GM23338 (cell line): ENCODE data around the gene SLC52A1. TPM values are rescaled to one million over a fixed set of nuclear protein-coding genes. Genes with fewer than 3 reads are reported as not detected.
A peak's percentile ranks its signal among the peaks of the same experiment; 100 is the strongest.

ENCODE experiments used
- ATAC-seq: fragments of 200-7000 bp; cut with Tn5 transposase; 3 replicates; pipeline ENCODE4 v1.9.1; 2020
- DNase-seq: peaks from one replicate; pipeline ENCODE4 v3.0.0-alpha.2; 2015; ENCODE audit warnings: low spot score
- H2AFZ ChIP-seq: fragments of 200-600 bp; sonication (generic); 2 replicates; pipeline ENCODE4 v1.8.0; 2016; ENCODE audit warnings: antibody characterized with exemption, mild to moderate bottlenecking, moderate library complexity
- H3F3A ChIP-seq: fragments of 200-600 bp; sonication (generic); replicated peaks from 2 replicates; pipeline ENCODE4 v1.8.0; 2017; ENCODE audit warnings: antibody characterized with exemption, mixed run types, low read depth
- H3K27ac ChIP-seq: fragments of 200-600 bp; sonication (generic); 2 replicates; pipeline ENCODE4 v1.6.1; 2016; ENCODE audit warnings: low read depth
- H3K27me3 ChIP-seq: fragments of 200-600 bp; sonication (generic); 2 replicates; pipeline ENCODE4 v1.8.0; 2016; ENCODE audit warnings: mild to moderate bottlenecking, mixed run types, moderate library complexity; ENCODE audit not compliant: insufficient read depth
- H3K36me3 ChIP-seq: fragments of 200-600 bp; sonication (generic); 2 replicates; pipeline ENCODE4 v1.8.0; 2016; ENCODE audit warnings: mild to moderate bottlenecking; ENCODE audit not compliant: insufficient read depth
- H3K4me1 ChIP-seq: fragments of 200-600 bp; sonication (generic); 2 replicates; pipeline ENCODE4 v1.8.0; 2016; ENCODE audit warnings: mild to moderate bottlenecking, moderate library complexity; ENCODE audit not compliant: insufficient read depth
- H3K4me2 ChIP-seq: fragments of 200-600 bp; sonication (generic); 2 replicates; pipeline ENCODE4 v1.7.1; 2017; ENCODE audit warnings: mixed run types
- H3K4me3 ChIP-seq: fragments of 200-600 bp; sonication (generic); 2 replicates; pipeline ENCODE4 v1.6.1; 2016; ENCODE audit warnings: mixed run types
- H3K79me2 ChIP-seq: fragments of 200-600 bp; sonication (generic); replicated peaks from 2 replicates; pipeline ENCODE4 v1.8.0; 2017; ENCODE audit warnings: mild to moderate bottlenecking; ENCODE audit not compliant: insufficient read depth
- H3K9me2 ChIP-seq: fragments of 200-600 bp; sonication (generic); 2 replicates; pipeline ENCODE4 v1.8.0; 2017; ENCODE audit not compliant: insufficient read depth
- H4K20me1 ChIP-seq: fragments of 200-600 bp; sonication (generic); replicated peaks from 2 replicates; pipeline ENCODE4 v1.8.0; 2017; ENCODE audit warnings: mild to moderate bottlenecking; ENCODE audit not compliant: insufficient read depth
- H3K27ac Mint-ChIP-seq: 2 replicates; pipeline ENCODE4 v1.8.0; 2020; ENCODE audit warnings: inconsistent platforms, mild to moderate bottlenecking, moderate library complexity, mixed read lengths
- H3K27me3 Mint-ChIP-seq: 3 replicates; pipeline ENCODE4 v1.8.0; 2022; ENCODE audit warnings: low read depth, mild to moderate bottlenecking, moderate library complexity, mixed read lengths, inconsistent platforms; ENCODE audit not compliant: insufficient read depth, poor library complexity
- H3K36me3 Mint-ChIP-seq: 3 replicates; pipeline ENCODE4 v1.8.0; 2021; ENCODE audit warnings: low read depth, mild to moderate bottlenecking, inconsistent platforms, moderate library complexity, mixed read lengths
- H3K4me1 Mint-ChIP-seq: 3 replicates; pipeline ENCODE4 v1.8.0; 2020; ENCODE audit warnings: mild to moderate bottlenecking, inconsistent platforms, mixed read lengths
- H3K4me3 Mint-ChIP-seq: 3 replicates; pipeline ENCODE4 v1.8.0; 2021; ENCODE audit warnings: moderate library complexity, mild to moderate bottlenecking, inconsistent platforms, mixed read lengths
- H3K9me3 Mint-ChIP-seq: 3 replicates; pipeline ENCODE4 v1.8.0; 2020; ENCODE audit warnings: moderate library complexity, mild to moderate bottlenecking, inconsistent platforms, mixed read lengths
- CREB1 ChIP-seq: fragments of 250-450 bp; sonication (Bioruptor Pico); IDR thresholded peaks from 2 replicates; pipeline ENCODE4 v1.5.0; 2020; ENCODE audit warnings: low read depth, mild to moderate bottlenecking, moderate library complexity
- EZH2 ChIP-seq: fragments of 200-600 bp; sonication (generic); IDR thresholded peaks from one replicate; pipeline ENCODE4 v1.8.0; 2017; ENCODE audit warnings: antibody characterized with exemption, mild to moderate bottlenecking, low read depth; ENCODE audit not compliant: unreplicated experiment
- JUNB ChIP-seq: IDR thresholded peaks from one replicate; pipeline ENCODE4 v1.6.1; 2016; ENCODE audit warnings: antibody characterized with exemption; ENCODE audit not compliant: unreplicated experiment
- POLR2AphosphoS5 ChIP-seq: IDR thresholded peaks from 2 replicates; pipeline ENCODE4 v1.6.1; 2016; ENCODE audit warnings: antibody characterized with exemption, low read depth
- STAT1 ChIP-seq: IDR thresholded peaks from one replicate; pipeline ENCODE4 v1.6.1; 2016; ENCODE audit warnings: antibody characterized with exemption; ENCODE audit not compliant: unreplicated experiment
- ZNF114 ChIP-seq: fragments of 250-450 bp; sonication (Bioruptor Pico); IDR thresholded peaks from 2 replicates; pipeline ENCODE4 v1.5.0; 2020; ENCODE audit warnings: mild to moderate bottlenecking, moderate library complexity
- ZNF331 ChIP-seq: fragments of 250-450 bp; sonication (Bioruptor Pico); IDR thresholded peaks from 2 replicates; pipeline ENCODE4 v1.5.0; 2020; ENCODE audit warnings: low read depth, mild to moderate bottlenecking, moderate library complexity
- polyA plus RNA-seq: library from polyadenylated mRNA; unstranded; fragments of >200 nt; fragmentation: Nextera tagmentation; extraction: Ambion mirVana; gene quantifications from 2 replicates; pipeline ENCODE4 v1.2.1, GENCODE V29; 2016
- total RNA-seq: library from RNA; depleted of rRNA; stranded (reverse); fragments of >200 nt; shearing (Covaris generic); gene quantifications from 2 replicates; pipeline ENCODE4 v1.2.3, GENCODE V29; 2014
- TF ChIP-seq, protein P1 (sequence below): fragments of 250-450 bp; sonication (Bioruptor Pico); IDR thresholded peaks from 2 replicates; pipeline ENCODE4 v1.5.0; 2020; ENCODE audit warnings: mild to moderate bottlenecking, moderate library complexity
- TF ChIP-seq, protein P2 (sequence below), 2 experiments: fragments of 200-600 bp in 1 of 2; sonication (generic) in 1 of 2; conservative IDR thresholded peaks; 2 replicates each; pipeline versions ENCODE4 v1.5.1 to v1.6.1; 2016 to 2017; ENCODE audit warnings: antibody characterized with exemption in 2 of 2, low read depth in 2 of 2, mild to moderate bottlenecking in 2 of 2, moderate library complexity in 1 of 2
- TF ChIP-seq, protein P3 (sequence below): IDR thresholded peaks from one replicate; pipeline ENCODE4 v1.6.1; 2018; ENCODE audit warnings: antibody characterized with exemption; ENCODE audit not compliant: unreplicated experiment
- TF ChIP-seq, protein P4 (sequence below): IDR thresholded peaks from 2 replicates; pipeline ENCODE4 v1.6.1; 2016; ENCODE audit warnings: antibody characterized with exemption

SLC52A1 gene
- total and polyA plus RNA-seq, 2 experiments from 2014 or later = 0.21 to 0.63 TPM

DNA sequence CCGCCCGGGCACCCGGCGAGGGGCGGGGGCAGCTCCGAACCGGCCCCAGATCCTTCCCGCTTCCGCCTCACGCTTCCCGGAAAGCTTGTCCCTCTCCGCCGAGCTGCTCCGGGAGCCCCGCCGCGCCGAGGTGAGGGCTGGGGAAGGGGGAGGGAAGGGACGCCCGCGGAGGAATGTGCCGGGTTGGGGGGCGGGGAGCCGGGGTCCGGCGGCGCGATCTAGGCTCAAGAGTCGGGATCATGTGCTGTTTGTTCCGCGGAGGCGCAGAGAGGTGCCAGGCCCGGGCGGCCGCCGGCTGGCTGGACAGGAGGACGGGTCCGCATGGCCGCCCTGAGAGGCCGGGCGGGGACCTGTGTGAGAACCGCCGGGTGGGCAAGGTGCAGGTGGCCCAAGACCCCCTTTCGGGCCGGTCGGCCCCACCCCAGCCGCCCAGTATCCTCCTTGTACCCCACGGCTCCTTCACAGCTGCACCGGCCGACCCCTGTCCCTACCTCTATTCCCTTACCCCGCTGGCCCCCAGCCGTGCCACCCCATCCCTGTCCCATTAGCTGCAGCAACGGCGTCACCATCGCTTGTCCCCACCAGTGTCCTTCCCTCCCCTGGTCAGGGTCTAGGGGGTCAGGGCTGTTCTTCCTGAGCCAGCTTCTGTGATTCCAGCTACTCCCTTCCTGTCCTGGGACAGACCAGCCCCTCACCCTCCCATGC is 37.0 kb downstream of the SLC52A1 start:
- TF ChIP-seq ZNF114 (no peak), POLR2AphosphoS5 (no peak), JUNB (no peak), ZNF331 (CRISPR knock-in tag) (no peak), EZH2 (no peak), CREB1 (no peak), STAT1 (no peak)
- TF ChIP-seq, protein P1, sequence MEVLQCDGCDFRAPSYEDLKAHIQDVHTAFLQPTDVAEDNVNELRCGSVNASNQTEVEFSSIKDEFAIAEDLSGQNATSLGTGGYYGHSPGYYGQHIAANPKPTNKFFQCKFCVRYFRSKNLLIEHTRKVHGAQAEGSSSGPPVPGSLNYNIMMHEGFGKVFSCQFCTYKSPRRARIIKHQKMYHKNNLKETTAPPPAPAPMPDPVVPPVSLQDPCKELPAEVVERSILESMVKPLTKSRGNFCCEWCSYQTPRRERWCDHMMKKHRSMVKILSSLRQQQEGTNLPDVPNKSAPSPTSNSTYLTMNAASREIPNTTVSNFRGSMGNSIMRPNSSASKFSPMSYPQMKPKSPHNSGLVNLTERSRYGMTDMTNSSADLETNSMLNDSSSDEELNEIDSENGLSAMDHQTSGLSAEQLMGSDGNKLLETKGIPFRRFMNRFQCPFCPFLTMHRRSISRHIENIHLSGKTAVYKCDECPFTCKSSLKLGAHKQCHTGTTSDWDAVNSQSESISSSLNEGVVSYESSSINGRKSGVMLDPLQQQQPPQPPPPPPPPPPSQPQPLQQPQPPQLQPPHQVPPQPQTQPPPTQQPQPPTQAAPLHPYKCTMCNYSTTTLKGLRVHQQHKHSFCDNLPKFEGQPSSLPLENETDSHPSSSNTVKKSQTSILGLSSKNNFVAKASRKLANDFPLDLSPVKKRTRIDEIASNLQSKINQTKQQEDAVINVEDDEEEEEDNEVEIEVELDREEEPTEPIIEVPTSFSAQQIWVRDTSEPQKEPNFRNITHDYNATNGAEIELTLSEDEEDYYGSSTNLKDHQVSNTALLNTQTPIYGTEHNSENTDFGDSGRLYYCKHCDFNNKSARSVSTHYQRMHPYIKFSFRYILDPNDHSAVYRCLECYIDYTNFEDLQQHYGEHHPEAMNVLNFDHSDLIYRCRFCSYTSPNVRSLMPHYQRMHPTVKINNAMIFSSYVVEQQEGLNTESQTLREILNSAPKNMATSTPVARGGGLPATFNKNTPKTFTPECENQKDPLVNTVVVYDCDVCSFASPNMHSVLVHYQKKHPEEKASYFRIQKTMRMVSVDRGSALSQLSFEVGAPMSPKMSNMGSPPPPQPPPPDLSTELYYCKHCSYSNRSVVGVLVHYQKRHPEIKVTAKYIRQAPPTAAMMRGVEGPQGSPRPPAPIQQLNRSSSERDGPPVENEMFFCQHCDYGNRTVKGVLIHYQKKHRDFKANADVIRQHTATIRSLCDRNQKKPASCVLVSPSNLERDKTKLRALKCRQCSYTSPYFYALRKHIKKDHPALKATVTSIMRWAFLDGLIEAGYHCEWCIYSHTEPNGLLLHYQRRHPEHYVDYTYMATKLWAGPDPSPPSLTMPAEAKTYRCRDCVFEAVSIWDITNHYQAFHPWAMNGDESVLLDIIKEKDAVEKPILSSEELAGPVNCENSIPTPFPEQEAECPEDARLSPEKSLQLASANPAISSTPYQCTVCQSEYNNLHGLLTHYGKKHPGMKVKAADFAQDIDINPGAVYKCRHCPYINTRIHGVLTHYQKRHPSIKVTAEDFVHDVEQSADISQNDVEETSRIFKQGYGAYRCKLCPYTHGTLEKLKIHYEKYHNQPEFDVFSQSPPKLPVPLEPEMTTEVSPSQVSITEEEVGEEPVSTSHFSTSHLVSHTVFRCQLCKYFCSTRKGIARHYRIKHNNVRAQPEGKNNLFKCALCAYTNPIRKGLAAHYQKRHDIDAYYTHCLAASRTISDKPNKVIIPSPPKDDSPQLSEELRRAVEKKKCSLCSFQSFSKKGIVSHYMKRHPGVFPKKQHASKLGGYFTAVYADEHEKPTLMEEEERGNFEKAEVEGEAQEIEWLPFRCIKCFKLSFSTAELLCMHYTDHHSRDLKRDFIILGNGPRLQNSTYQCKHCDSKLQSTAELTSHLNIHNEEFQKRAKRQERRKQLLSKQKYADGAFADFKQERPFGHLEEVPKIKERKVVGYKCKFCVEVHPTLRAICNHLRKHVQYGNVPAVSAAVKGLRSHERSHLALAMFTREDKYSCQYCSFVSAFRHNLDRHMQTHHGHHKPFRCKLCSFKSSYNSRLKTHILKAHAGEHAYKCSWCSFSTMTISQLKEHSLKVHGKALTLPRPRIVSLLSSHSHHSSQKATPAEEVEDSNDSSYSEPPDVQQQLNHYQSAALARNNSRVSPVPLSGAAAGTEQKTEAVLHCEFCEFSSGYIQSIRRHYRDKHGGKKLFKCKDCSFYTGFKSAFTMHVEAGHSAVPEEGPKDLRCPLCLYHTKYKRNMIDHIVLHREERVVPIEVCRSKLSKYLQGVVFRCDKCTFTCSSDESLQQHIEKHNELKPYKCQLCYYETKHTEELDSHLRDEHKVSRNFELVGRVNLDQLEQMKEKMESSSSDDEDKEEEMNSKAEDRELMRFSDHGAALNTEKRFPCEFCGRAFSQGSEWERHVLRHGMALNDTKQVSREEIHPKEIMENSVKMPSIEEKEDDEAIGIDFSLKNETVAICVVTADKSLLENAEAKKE (CRISPR knock-in tag) = no peak
- TF ChIP-seq, protein P2, sequence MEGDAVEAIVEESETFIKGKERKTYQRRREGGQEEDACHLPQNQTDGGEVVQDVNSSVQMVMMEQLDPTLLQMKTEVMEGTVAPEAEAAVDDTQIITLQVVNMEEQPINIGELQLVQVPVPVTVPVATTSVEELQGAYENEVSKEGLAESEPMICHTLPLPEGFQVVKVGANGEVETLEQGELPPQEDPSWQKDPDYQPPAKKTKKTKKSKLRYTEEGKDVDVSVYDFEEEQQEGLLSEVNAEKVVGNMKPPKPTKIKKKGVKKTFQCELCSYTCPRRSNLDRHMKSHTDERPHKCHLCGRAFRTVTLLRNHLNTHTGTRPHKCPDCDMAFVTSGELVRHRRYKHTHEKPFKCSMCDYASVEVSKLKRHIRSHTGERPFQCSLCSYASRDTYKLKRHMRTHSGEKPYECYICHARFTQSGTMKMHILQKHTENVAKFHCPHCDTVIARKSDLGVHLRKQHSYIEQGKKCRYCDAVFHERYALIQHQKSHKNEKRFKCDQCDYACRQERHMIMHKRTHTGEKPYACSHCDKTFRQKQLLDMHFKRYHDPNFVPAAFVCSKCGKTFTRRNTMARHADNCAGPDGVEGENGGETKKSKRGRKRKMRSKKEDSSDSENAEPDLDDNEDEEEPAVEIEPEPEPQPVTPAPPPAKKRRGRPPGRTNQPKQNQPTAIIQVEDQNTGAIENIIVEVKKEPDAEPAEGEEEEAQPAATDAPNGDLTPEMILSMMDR (conservative IDR thresholded peaks at IDR 0.05; ENCODE audit: low read depth in 2 of 2) = no peak
- TF ChIP-seq, protein P3, sequence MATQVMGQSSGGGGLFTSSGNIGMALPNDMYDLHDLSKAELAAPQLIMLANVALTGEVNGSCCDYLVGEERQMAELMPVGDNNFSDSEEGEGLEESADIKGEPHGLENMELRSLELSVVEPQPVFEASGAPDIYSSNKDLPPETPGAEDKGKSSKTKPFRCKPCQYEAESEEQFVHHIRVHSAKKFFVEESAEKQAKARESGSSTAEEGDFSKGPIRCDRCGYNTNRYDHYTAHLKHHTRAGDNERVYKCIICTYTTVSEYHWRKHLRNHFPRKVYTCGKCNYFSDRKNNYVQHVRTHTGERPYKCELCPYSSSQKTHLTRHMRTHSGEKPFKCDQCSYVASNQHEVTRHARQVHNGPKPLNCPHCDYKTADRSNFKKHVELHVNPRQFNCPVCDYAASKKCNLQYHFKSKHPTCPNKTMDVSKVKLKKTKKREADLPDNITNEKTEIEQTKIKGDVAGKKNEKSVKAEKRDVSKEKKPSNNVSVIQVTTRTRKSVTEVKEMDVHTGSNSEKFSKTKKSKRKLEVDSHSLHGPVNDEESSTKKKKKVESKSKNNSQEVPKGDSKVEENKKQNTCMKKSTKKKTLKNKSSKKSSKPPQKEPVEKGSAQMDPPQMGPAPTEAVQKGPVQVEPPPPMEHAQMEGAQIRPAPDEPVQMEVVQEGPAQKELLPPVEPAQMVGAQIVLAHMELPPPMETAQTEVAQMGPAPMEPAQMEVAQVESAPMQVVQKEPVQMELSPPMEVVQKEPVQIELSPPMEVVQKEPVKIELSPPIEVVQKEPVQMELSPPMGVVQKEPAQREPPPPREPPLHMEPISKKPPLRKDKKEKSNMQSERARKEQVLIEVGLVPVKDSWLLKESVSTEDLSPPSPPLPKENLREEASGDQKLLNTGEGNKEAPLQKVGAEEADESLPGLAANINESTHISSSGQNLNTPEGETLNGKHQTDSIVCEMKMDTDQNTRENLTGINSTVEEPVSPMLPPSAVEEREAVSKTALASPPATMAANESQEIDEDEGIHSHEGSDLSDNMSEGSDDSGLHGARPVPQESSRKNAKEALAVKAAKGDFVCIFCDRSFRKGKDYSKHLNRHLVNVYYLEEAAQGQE = no peak
- TF ChIP-seq, protein P4, sequence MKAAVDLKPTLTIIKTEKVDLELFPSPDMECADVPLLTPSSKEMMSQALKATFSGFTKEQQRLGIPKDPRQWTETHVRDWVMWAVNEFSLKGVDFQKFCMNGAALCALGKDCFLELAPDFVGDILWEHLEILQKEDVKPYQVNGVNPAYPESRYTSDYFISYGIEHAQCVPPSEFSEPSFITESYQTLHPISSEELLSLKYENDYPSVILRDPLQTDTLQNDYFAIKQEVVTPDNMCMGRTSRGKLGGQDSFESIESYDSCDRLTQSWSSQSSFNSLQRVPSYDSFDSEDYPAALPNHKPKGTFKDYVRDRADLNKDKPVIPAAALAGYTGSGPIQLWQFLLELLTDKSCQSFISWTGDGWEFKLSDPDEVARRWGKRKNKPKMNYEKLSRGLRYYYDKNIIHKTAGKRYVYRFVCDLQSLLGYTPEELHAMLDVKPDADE = no peak
- peaks cover 33% of the 10 kb centered on the region for H3K27me3 Mint-ChIP-seq
- H3K9me2 ChIP-seq = no peaks in the 10 kb centered on the region
- H3K4me1 Mint-ChIP-seq = peaks cover 21% of the 10 kb centered on the region
- peak overlapping the region; percentile 94 for H3K4me3 ChIP-seq
- H4K20me1 ChIP-seq = no peaks in the 10 kb centered on the region; the same call in none of the 2 replicates
- peaks cover 19% of the 10 kb centered on the region; the same call in 1 of the 2 replicates for H3K4me1 ChIP-seq
- H3F3A ChIP-seq = 0 out of 2 replicates have a peak, but pooled peaks cover 2% of the 10 kb centered on the region
- H2AFZ ChIP-seq = no peak overlapping the region
- peak; percentile 85 for DNase-seq
- no peak overlapping the region for H3K27ac Mint-ChIP-seq
- H3K27me3 ChIP-seq = peaks cover 11% of the 10 kb centered on the region; the same call in 1 of the 2 replicates
- H3K27ac ChIP-seq = no peak overlapping the region
- H3K9me3 Mint-ChIP-seq = 0 out of 3 replicates have a peak, but pooled peaks cover 3% of the 10 kb centered on the region
- peak; percentile 19 for ATAC-seq
- peak overlapping the region; percentile 98 for H3K4me2 ChIP-seq
- H3K4me3 Mint-ChIP-seq = peak overlapping the region; percentile 85
- peaks cover 16% of the 10 kb centered on the region for H3K79me2 ChIP-seq
- H3K36me3 Mint-ChIP-seq = peaks cover 30% of the 10 kb centered on the region
- H3K36me3 ChIP-seq = peaks cover 5% of the 10 kb centered on the region; the same call in 1 of the 2 replicates
